Breast epithelium (tissue), 4 donors: Measurements from ENCODE around the gene TJAP1. TPM values are rescaled to one million over a fixed set of nuclear protein-coding genes. Genes with fewer than 3 reads are reported as not detected.

Experiments
- DNase-seq, 2 donors: peaks; one replicate each; pipeline ENCODE4 v3.0.0-alpha.2; 2019; ENCODE audit warnings: low spot score in 2 of 2
- H3K27ac ChIP-seq, 2 donors: fragments of 200-600 bp; sonication (generic) in 1 of 2; one replicate each; pipeline ENCODE4 v1.5.1; 2016 to 2019; ENCODE audit warnings: mild to moderate bottlenecking in 1 of 2
- H3K27me3 ChIP-seq, 2 donors: fragments of 200-600 bp; sonication (generic) in 1 of 2; one replicate each; pipeline versions ENCODE4 v1.5.1 to v1.6.0; 2017 to 2019; ENCODE audit warnings: control low read depth in 1 of 2, mild to moderate bottlenecking in 1 of 2
- H3K36me3 ChIP-seq: fragments of 200-600 bp; one replicate; pipeline ENCODE4 v1.5.1; 2019
- H3K4me1 ChIP-seq, 2 donors: fragments of 200-600 bp; sonication (generic); one replicate each; pipeline ENCODE4 v1.5.1; 2016 to 2019; ENCODE audit warnings: control low read depth in 1 of 2
- H3K4me3 ChIP-seq, 3 donors: fragments of 200-600 bp; sonication (generic); 1 replicate in 2 of 3; 2 replicates in 1 of 3; pipeline ENCODE4 v1.5.1; 2016 to 2019; ENCODE audit warnings: mild to moderate bottlenecking in 3 of 3, moderate library complexity in 2 of 3
- H3K9me3 ChIP-seq, 2 donors: fragments of 200-600 bp; sonication (generic) in 1 of 2; one replicate each; pipeline ENCODE4 v1.5.1; 2016 to 2019; ENCODE audit warnings: control low read depth in 1 of 2
- POLR2A ChIP-seq: fragments of 450-650 bp; IDR thresholded peaks from one replicate; pipeline ENCODE4 v1.6.1; 2016; ENCODE audit warnings: antibody characterized with exemption, mild to moderate bottlenecking, moderate library complexity
- POLR2AphosphoS5 ChIP-seq, 3 donors: sonication (generic); formaldehyde crosslinking; IDR thresholded peaks; one replicate each; pipeline ENCODE4 v1.6.1; 2017; ENCODE audit warnings: antibody characterized with exemption in 3 of 3
- intact Hi-C: fragments of 100-400 bp; cut with DNase I; formaldehyde crosslinking; loops from one replicate; pipeline ENCODE4 v1.15.1; 2023; ENCODE audit warnings: low total_unique reads
- total RNA-seq, 3 donors: library from RNA; depleted of rRNA; stranded (reverse); fragments of >200 nt; gene quantifications; one replicate each; pipeline ENCODE4 v1.1.0, GENCODE V29; 2016
- TF ChIP-seq, protein P1 (sequence below), 3 donors: fragments of 450-650 bp; IDR thresholded peaks; one replicate each; pipeline ENCODE4 v1.5.1; 2016 to 2017; ENCODE audit warnings: antibody characterized with exemption in 3 of 3, mild to moderate bottlenecking in 3 of 3, moderate library complexity in 3 of 3

TJAP1 gene
- total RNA-seq, 3 donors from 2014 or later = 18.6 to 21.8 (median 21.3) TPM

DNA sequence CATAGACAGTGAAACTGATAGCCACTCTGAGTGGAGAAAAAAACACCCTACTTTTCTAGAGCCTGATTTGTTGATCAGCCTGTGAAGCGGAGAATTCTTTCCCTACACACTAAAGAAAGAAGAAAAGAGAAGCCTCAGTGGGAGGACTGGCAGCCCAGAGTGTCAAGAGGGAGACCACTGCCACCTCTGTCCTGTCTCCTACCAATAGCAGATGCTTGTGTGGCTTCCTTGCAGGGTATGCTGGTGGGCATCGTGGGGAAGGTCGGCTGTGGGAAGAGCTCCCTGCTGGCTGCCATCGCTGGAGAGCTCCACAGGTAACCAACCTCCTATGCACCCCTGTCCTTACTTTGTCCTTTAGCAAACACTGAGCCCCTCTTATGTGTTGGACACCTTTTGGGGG is 39.7 kb upstream of the TJAP1 start:
- TF ChIP-seq, protein P1, sequence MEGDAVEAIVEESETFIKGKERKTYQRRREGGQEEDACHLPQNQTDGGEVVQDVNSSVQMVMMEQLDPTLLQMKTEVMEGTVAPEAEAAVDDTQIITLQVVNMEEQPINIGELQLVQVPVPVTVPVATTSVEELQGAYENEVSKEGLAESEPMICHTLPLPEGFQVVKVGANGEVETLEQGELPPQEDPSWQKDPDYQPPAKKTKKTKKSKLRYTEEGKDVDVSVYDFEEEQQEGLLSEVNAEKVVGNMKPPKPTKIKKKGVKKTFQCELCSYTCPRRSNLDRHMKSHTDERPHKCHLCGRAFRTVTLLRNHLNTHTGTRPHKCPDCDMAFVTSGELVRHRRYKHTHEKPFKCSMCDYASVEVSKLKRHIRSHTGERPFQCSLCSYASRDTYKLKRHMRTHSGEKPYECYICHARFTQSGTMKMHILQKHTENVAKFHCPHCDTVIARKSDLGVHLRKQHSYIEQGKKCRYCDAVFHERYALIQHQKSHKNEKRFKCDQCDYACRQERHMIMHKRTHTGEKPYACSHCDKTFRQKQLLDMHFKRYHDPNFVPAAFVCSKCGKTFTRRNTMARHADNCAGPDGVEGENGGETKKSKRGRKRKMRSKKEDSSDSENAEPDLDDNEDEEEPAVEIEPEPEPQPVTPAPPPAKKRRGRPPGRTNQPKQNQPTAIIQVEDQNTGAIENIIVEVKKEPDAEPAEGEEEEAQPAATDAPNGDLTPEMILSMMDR (IDR thresholded peaks at IDR 0.05) = no peak
- TF ChIP-seq POLR2A (no peak), POLR2AphosphoS5 (IDR thresholded peaks at IDR 0.05) (no peak)
- Histone ChIP-seq H3K27ac (peak overlapping the region; percentile 49 to 86), H3K4me1 (peaks cover 0 to 23% of the 10 kb centered on the region in 2 donors), H3K9me3 (no peaks in the 10 kb centered on the region), H3K36me3 (no peaks in the 10 kb centered on the region), H3K4me3 (no peak overlapping the region), H3K27me3 (no peaks in the 10 kb centered on the region)
- intact Hi-C loops = no loop called here
- DNase-seq = no peak

DNA sequence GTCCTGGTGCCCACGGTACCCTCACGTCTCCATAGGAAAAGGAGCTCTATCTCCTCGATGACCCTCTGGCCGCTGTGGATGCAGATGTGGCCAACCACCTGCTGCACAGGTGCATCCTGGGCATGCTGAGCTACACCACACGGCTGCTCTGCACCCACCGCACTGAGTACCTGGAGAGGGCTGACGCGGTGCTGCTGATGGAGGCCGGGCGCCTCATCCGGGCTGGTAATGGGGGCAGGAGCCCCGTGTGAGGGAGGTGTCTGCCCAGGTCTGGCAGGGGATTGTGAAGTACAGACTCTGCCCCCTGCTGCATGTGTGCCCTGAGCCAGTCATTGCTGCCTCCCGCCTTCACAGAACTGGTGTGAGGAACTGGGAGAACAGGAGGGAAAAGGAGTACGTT is 34.4 kb upstream of the TJAP1 start:
- TF ChIP-seq, protein P1 (IDR thresholded peaks at IDR 0.05) = no peak
- TF ChIP-seq POLR2A (no peak), POLR2AphosphoS5 (IDR thresholded peaks at IDR 0.05) (no peak)
- Histone ChIP-seq H3K27me3 (no peaks in the 10 kb centered on the region), H3K4me3 (no peak overlapping the region), H3K36me3 (no peaks in the 10 kb centered on the region), H3K4me1 (peaks cover 0 to 4% of the 10 kb centered on the region in 2 donors), H3K9me3 (no peaks in the 10 kb centered on the region), H3K27ac (no peak overlapping the region)
- no peak for DNase-seq
- intact Hi-C loops = no loop called here

DNA sequence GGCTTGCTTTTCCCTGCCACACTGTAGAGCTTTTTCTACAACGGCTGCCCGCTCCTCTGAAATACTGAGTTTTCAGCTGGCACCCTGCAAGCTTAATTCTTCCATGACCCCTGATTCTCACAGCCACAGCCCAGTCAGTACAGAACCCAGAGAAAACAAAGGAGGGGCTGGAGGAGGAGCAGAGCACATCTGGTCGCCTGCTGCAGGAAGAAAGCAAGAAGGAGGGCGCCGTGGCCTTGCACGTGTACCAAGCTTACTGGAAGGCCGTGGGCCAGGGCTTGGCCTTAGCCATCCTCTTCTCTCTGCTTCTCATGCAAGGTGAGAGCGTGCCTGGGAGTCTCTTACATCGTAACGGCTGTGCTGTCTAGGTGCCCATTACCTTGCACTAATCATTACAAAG is 33.3 kb upstream of the TJAP1 start:
- no peak overlapping the region for H3K27ac ChIP-seq
- TF ChIP-seq POLR2AphosphoS5 (IDR thresholded peaks at IDR 0.05) = no peak
- TF ChIP-seq POLR2A = no peak
- TF ChIP-seq, protein P1 (IDR thresholded peaks at IDR 0.05) = no peak
- DNase-seq = no peak
- intact Hi-C loops = no loop called here
- H3K4me3 ChIP-seq = no peak overlapping the region
- H3K27me3 ChIP-seq = no peaks in the 10 kb centered on the region
- no peaks in the 10 kb centered on the region for H3K36me3 ChIP-seq
- no peaks in the 10 kb centered on the region for H3K9me3 ChIP-seq
- no peaks in the 10 kb centered on the region for H3K4me1 ChIP-seq

DNA sequence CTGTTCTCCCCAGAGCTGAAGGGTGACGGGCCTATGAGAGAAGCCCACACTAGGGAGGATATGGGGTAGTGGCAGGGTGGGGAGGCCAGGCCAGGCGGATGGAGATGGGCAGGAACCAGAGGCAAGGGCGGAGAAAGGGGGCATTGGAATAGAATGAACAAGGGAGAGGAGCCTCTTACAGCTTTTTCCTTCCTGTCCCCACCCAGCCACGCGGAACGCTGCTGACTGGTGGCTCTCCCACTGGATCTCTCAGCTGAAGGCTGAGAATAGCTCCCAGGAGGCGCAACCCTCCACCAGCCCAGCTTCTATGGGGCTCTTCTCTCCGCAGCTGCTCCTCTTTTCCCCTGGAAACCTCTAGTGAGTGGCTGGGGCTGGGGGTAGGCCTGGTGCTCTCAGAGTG is 32.8 kb upstream of the TJAP1 start:
- H3K36me3 ChIP-seq = no peaks in the 10 kb centered on the region
- no peak overlapping the region for H3K4me3 ChIP-seq
- no peak overlapping the region for H3K27ac ChIP-seq
- no peaks in the 10 kb centered on the region for H3K27me3 ChIP-seq
- H3K9me3 ChIP-seq = no peaks in the 10 kb centered on the region
- no peak for TF ChIP-seq POLR2AphosphoS5 (IDR thresholded peaks at IDR 0.05)
- no peak for DNase-seq
- no peaks in the 10 kb centered on the region for H3K4me1 ChIP-seq
- intact Hi-C loops = no loop called here

DNA sequence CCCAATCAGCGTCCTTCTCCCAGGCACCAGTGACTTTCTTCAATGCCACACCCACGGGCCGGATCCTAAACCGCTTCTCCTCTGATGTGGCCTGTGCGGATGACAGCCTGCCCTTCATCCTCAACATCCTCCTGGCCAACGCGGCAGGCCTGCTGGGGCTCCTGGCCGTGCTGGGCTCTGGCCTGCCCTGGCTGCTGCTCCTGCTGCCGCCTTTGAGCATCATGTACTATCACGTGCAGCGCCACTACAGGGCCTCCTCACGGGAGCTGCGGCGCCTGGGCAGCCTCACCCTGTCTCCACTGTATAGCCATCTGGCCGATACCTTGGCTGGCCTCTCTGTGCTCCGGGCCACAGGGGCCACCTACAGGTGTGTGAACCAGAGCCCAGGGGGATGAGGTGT is 31.8 kb upstream of the TJAP1 start:
- TF ChIP-seq POLR2AphosphoS5 (IDR thresholded peaks at IDR 0.05) = no peak
- no peak for TF ChIP-seq POLR2A
- TF ChIP-seq, protein P1 (IDR thresholded peaks at IDR 0.05) = no peak
- H3K27ac ChIP-seq = no peak overlapping the region
- no peak overlapping the region for H3K4me3 ChIP-seq
- no peak for DNase-seq
- no peaks in the 10 kb centered on the region for H3K36me3 ChIP-seq
- intact Hi-C loops = no loop called here
- no peaks in the 10 kb centered on the region for H3K27me3 ChIP-seq
- no peaks in the 10 kb centered on the region for H3K9me3 ChIP-seq
- H3K4me1 ChIP-seq = no peaks in the 10 kb centered on the region

DNA sequence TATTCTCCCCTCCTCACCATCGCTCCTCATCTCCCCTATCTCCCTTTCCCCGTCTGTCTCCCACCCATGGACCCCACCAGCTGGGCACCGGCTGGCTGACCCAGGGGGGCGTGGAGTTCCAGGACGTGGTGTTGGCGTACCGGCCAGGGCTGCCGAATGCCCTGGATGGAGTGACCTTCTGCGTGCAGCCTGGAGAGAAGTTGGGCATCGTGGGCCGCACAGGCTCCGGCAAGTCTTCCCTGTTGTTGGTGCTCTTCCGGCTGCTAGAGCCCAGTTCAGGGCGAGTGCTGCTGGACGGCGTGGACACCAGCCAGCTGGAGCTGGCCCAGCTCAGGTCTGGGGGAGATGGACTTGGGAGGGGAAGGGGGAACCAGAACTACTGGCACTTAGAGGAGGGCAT is 29.8 kb upstream of the TJAP1 start:
- Histone ChIP-seq H3K27ac (no peak overlapping the region), H3K36me3 (no peaks in the 10 kb centered on the region), H3K4me1 (no peaks in the 10 kb centered on the region), H3K4me3 (no peak overlapping the region), H3K9me3 (no peaks in the 10 kb centered on the region), H3K27me3 (no peaks in the 10 kb centered on the region)
- TF ChIP-seq POLR2AphosphoS5 (IDR thresholded peaks at IDR 0.05) (no peak), POLR2A (no peak)
- TF ChIP-seq, protein P1 (IDR thresholded peaks at IDR 0.05) = no peak
- intact Hi-C loops = no loop called here
- DNase-seq = no peak
